OCI-LY1 (cell line): ENCODE data around the gene CNTN5.

ENCODE experiments used
- H2AFZ ChIP-seq: fragments of 200-600 bp; sonication (generic), shearing (Covaris generic); 2 replicates; pipeline ENCODE4 v1.6.0; 2014; ENCODE audit warnings: antibody characterized with exemption, mild to moderate bottlenecking, low read length
- H3F3A ChIP-seq: fragments of 200-600 bp; sonication (generic), shearing (Covaris generic); 2 replicates; pipeline ENCODE4 v1.6.0; 2014; ENCODE audit warnings: mild to moderate bottlenecking, antibody characterized with exemption, low read length, moderate library complexity; ENCODE audit not compliant: insufficient read depth
- H3K27ac ChIP-seq: fragments of 200-600 bp; sonication (generic); 2 replicates; pipeline ENCODE4 v1.5.1; 2014; ENCODE audit warnings: low read length, mixed run types, mild to moderate bottlenecking, low read depth; ENCODE audit not compliant: poor library complexity, severe bottlenecking
- H3K27me3 ChIP-seq: fragments of 200-600 bp; sonication (generic); 2 replicates; pipeline ENCODE4 v1.6.0; 2014; ENCODE audit warnings: antibody characterized with exemption, mild to moderate bottlenecking, low read length, moderate library complexity; ENCODE audit not compliant: insufficient read depth
- H3K36me3 ChIP-seq: fragments of 200-600 bp; sonication (generic); 2 replicates; pipeline ENCODE4 v1.6.1; 2014; ENCODE audit warnings: mild to moderate bottlenecking, antibody characterized with exemption, low read length, moderate library complexity, mixed read lengths; ENCODE audit not compliant: insufficient read depth
- H3K4me1 ChIP-seq: fragments of 200-600 bp; sonication (generic); 2 replicates; pipeline ENCODE4 v1.5.1; 2014; ENCODE audit warnings: mild to moderate bottlenecking, low read length, moderate library complexity; ENCODE audit not compliant: insufficient read depth, severe bottlenecking
- H3K4me2 ChIP-seq: fragments of 200-600 bp; sonication (generic), shearing (Covaris generic); 2 replicates; pipeline ENCODE4 v1.6.1; 2014; ENCODE audit warnings: low read length
- H3K4me3 ChIP-seq: fragments of 200-600 bp; sonication (generic); 2 replicates; pipeline ENCODE4 v1.5.1; 2014; ENCODE audit warnings: low read length, low read depth, mild to moderate bottlenecking, mixed read lengths; ENCODE audit not compliant: poor library complexity, severe bottlenecking
- H3K79me2 ChIP-seq: fragments of 200-600 bp; shearing (Covaris generic); 2 replicates; pipeline ENCODE4 v1.6.1; 2016; ENCODE audit warnings: mixed run types, low read length, mixed read lengths; ENCODE audit not compliant: insufficient read depth
- H3K9ac ChIP-seq: fragments of 200-600 bp; sonication (generic), shearing (Covaris generic); 2 replicates; pipeline ENCODE4 v1.6.1; 2014; ENCODE audit warnings: mild to moderate bottlenecking, low read length, mixed read lengths
- H3K9me2 ChIP-seq: fragments of 200-600 bp; sonication (generic), shearing (Covaris generic); 2 replicates; pipeline ENCODE4 v1.6.1; 2014; ENCODE audit warnings: low read depth, mild to moderate bottlenecking, low read length, mixed read lengths
- H3K9me3 ChIP-seq: fragments of 200-600 bp; shearing (Covaris generic); 2 replicates; pipeline ENCODE4 v1.6.1; 2014; ENCODE audit warnings: low read length, mixed read lengths
- H4K20me1 ChIP-seq: fragments of 200-600 bp; sonication (generic), shearing (Covaris generic); 2 replicates; pipeline ENCODE4 v1.6.0; 2016; ENCODE audit warnings: mild to moderate bottlenecking, low read length; ENCODE audit not compliant: insufficient read depth
- CTCF ChIP-seq: fragments of 200-600 bp; sonication (generic), shearing (Covaris generic); IDR thresholded peaks from 2 replicates; pipeline ENCODE4 v1.5.1; 2017; ENCODE audit warnings: mild to moderate bottlenecking, antibody characterized with exemption, low read length, moderate library complexity, mixed read lengths
- EZH2 ChIP-seq: fragments of 200-600 bp; sonication (generic), shearing (Covaris generic); IDR thresholded peaks from 2 replicates; pipeline ENCODE4 v1.8.0; 2017; ENCODE audit warnings: borderline replicate concordance, mixed run types, mild to moderate bottlenecking, antibody characterized with exemption, low read length, moderate library complexity, mixed read lengths

CNTN5 gene

GRCh38 chr11:99682171-99682570, 661.4 kb downstream of the CNTN5 start:
- no peaks in the 10 kb centered on the region for H4K20me1 ChIP-seq
- H3K4me1 ChIP-seq, result no peaks in the 10 kb centered on the region
- H3K4me3 ChIP-seq, result no peak overlapping the region
- H3K9me2 ChIP-seq, result no peaks in the 10 kb centered on the region
- TF ChIP-seq CTCF, result no peak
- no peak for TF ChIP-seq EZH2
- no peaks in the 10 kb centered on the region for H3K9me3 ChIP-seq
- no peaks in the 10 kb centered on the region for H3K27me3 ChIP-seq
- no peaks in the 10 kb centered on the region for H3K79me2 ChIP-seq
- no peak overlapping the region for H3K9ac ChIP-seq
- no peak overlapping the region for H2AFZ ChIP-seq
- no peaks in the 10 kb centered on the region for H3K36me3 ChIP-seq
- H3K27ac ChIP-seq, result no peak overlapping the region
- H3F3A ChIP-seq, result no peaks in the 10 kb centered on the region
- H3K4me2 ChIP-seq, result no peak overlapping the region

- no peaks in the 10 kb centered on the region for H3K27me3 ChIP-seq
- H4K20me1 ChIP-seq, result no peaks in the 10 kb centered on the region
- no peak overlapping the region for H3K4me2 ChIP-seq
- H3K4me3 ChIP-seq, result no peak overlapping the region
- no peak overlapping the region for H2AFZ ChIP-seq
- H3K27ac ChIP-seq, result no peak overlapping the region
- no peaks in the 10 kb centered on the region for H3K4me1 ChIP-seq
- H3K9ac ChIP-seq, result no peak overlapping the region
- no peaks in the 10 kb centered on the region for H3K36me3 ChIP-seq
- no peaks in the 10 kb centered on the region for H3K9me2 ChIP-seq
- H3K79me2 ChIP-seq, result no peaks in the 10 kb centered on the region
- H3F3A ChIP-seq, result no peaks in the 10 kb centered on the region
- H3K9me3 ChIP-seq, result no peaks in the 10 kb centered on the region
- TF ChIP-seq EZH2 (no peak), CTCF (no peak)
These were observed 661.9 kb downstream of the CNTN5 start for GRCh38 chr11:99682646-99683045.

- no peaks in the 10 kb centered on the region for H3K27me3 ChIP-seq
These were observed 663.2 kb downstream of the CNTN5 start for GRCh38 chr11:99683933-99684332.

More at GRCh38 chr11:99683933-99684332, 663.2 kb downstream of the CNTN5 start:
- H3K9me3 ChIP-seq, result no peaks in the 10 kb centered on the region
- no peaks in the 10 kb centered on the region for H3K4me1 ChIP-seq
- H3K9ac ChIP-seq, result no peak overlapping the region
- no peaks in the 10 kb centered on the region for H4K20me1 ChIP-seq
- no peaks in the 10 kb centered on the region for H3K9me2 ChIP-seq
- no peaks in the 10 kb centered on the region for H3F3A ChIP-seq
- H3K36me3 ChIP-seq, result no peaks in the 10 kb centered on the region
- no peak overlapping the region for H3K4me3 ChIP-seq
- H3K27ac ChIP-seq, result no peak overlapping the region
- no peak overlapping the region for H3K4me2 ChIP-seq
- no peak for TF ChIP-seq EZH2
- TF ChIP-seq CTCF, result no peak
- H2AFZ ChIP-seq, result no peak overlapping the region
- no peaks in the 10 kb centered on the region for H3K79me2 ChIP-seq
